Esophagus muscularis mucosa (tissue), 4 donors: ENCODE measurements around the gene CHCHD3.

ENCODE experiments used
- CTCF ChIP-seq, 3 experiments: fragments of 200-600 bp in 2 of 3; fragments of 450-650 bp in 1 of 3; sonication (generic) in 2 of 3; IDR thresholded peaks; one replicate each; pipeline ENCODE4 v1.5.1; 2017 to 2019; ENCODE audit warnings: antibody characterized with exemption in 3 of 3, mild to moderate bottlenecking in 2 of 3, moderate library complexity in 1 of 3
- EP300 ChIP-seq: sonication (generic); formaldehyde crosslinking; IDR thresholded peaks from one replicate; pipeline ENCODE4 v1.6.1; 2017; ENCODE audit warnings: antibody characterized with exemption
- POLR2A ChIP-seq: fragments of 450-650 bp; IDR thresholded peaks from one replicate; pipeline ENCODE4 v1.6.1; 2017; ENCODE audit warnings: antibody characterized with exemption, moderate library complexity, mild to moderate bottlenecking, low read depth
- POLR2AphosphoS5 ChIP-seq, 2 donors: sonication (generic); formaldehyde crosslinking; IDR thresholded peaks; one replicate each; pipeline ENCODE4 v1.6.1; 2017; ENCODE audit warnings: antibody characterized with exemption in 2 of 2

GRCh38 chr7:132825932-132826835 lies 255.7 kb downstream of the CHCHD3 start:
- TF ChIP-seq POLR2A (no peak), POLR2AphosphoS5 (IDR thresholded peaks at IDR 0.05) (no peak), CTCF (IDR thresholded peaks at IDR 0.05) (no peak), EP300 (no peak)
